GM23338 (cell line): ENCODE data around the gene OTOGL.

ENCODE experiments used
- CREB1 ChIP-seq: fragments of 250-450 bp; sonication (Bioruptor Pico); IDR thresholded peaks from 2 replicates; pipeline ENCODE4 v1.5.0; 2020; ENCODE audit warnings: low read depth, mild to moderate bottlenecking, moderate library complexity
- CTCF ChIP-seq, 2 experiments: fragments of 200-600 bp in 1 of 2; sonication (generic) in 1 of 2; conservative IDR thresholded peaks; 2 replicates each; pipeline versions ENCODE4 v1.5.1 to v1.6.1; 2016 to 2017; ENCODE audit warnings: antibody characterized with exemption in 2 of 2, low read depth in 2 of 2, mild to moderate bottlenecking in 2 of 2, moderate library complexity in 1 of 2
- EZH2 ChIP-seq: fragments of 200-600 bp; sonication (generic); IDR thresholded peaks from one replicate; pipeline ENCODE4 v1.8.0; 2017; ENCODE audit warnings: antibody characterized with exemption, mild to moderate bottlenecking, low read depth; ENCODE audit not compliant: unreplicated experiment
- EZH2phosphoT487 ChIP-seq: fragments of 200-600 bp; sonication (generic); IDR thresholded peaks from one replicate; pipeline ENCODE4 v1.8.1; 2018; ENCODE audit warnings: antibody characterized with exemption; ENCODE audit not compliant: unreplicated experiment
- JUNB ChIP-seq: IDR thresholded peaks from one replicate; pipeline ENCODE4 v1.6.1; 2016; ENCODE audit warnings: antibody characterized with exemption; ENCODE audit not compliant: unreplicated experiment
- NANOG ChIP-seq: IDR thresholded peaks from 2 replicates; pipeline ENCODE4 v1.6.1; 2016; ENCODE audit warnings: antibody characterized with exemption, borderline replicate concordance
- POLR2AphosphoS5 ChIP-seq: IDR thresholded peaks from 2 replicates; pipeline ENCODE4 v1.6.1; 2016; ENCODE audit warnings: antibody characterized with exemption, low read depth
- REST ChIP-seq: IDR thresholded peaks from one replicate; pipeline ENCODE4 v1.6.1; 2018; ENCODE audit warnings: antibody characterized with exemption; ENCODE audit not compliant: unreplicated experiment

GRCh38 chr12:80087486-80088213 lies 11.7 kb upstream of the OTOGL start:
- no peak for TF ChIP-seq CTCF (conservative IDR thresholded peaks at IDR 0.05; ENCODE audit: low read depth in 2 of 2)
- TF ChIP-seq EZH2, result no peak
- no peak for TF ChIP-seq EZH2phosphoT487
- TF ChIP-seq JUNB, result no peak
- TF ChIP-seq NANOG, result no peak
- no peak for TF ChIP-seq POLR2AphosphoS5
- no peak for TF ChIP-seq REST
- no peak for TF ChIP-seq CREB1
